GM19463 (cell line): ENCODE results near the gene ITCH.
A peak's percentile ranks its signal among the peaks of the same experiment; 100 is the strongest.

Experiments
- ATAC-seq: cut with Tn5 transposase; IDR thresholded peaks from one replicate; pipeline ENCODE4 v1.9.1; 2021; ENCODE audit warnings: mild to moderate bottlenecking, moderate library complexity; ENCODE audit not compliant: unreplicated experiment

The ITCH gene

DNA sequence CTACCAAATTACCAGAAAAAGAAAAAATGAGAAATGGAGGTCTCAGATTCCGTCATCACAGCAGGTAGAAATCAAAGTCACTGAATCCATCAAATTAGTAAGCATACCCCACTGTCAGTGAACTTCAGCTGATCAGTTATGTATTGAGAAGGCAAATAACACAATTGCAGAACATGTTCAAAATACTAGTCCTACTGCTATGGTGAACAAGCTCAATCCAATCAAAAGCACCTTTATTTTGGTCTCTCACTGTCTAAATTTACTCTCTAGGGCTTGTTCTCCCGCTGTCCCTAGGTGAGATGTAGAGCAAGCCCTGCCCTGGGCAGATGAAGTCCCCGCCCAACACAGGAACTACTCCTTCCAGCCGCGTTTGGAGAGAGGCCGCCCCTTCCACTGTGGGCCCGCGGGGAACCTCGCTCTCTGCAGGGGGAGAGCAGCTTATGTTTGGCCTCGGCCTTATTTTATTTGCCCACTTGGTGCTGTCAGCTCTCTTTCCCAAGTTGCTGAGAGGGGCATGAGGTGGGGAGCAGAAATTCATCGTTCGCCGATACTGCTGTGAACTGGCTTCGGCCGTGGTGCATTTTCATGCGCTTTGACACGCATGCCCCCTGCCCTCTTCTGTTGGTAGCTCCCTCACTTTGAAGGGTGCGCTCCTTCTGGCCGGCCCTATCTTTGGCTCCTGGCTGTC lies 181.2 kb downstream of the ITCH start:
- ATAC-seq: no peak

DNA sequence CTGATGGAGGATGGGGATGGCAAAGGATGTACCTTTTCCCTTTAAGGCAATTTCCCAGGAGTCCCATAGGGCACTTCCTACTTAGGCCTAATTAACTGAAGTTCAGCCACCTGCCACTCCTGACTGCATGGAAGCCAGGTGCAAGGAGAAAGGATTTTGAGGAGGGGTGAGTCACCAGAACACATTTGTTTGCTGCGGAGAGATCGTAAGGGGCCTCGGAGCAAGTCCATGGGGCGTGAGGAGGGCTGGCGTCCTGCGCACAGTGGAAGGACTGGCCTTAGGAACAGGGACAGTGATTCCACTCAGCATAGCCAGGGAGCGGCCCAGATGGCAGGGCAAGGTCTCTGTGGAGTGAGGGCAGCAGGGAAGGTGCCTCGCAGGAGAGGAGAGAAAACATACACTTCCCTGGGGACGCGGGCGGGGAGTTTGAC lies 183.7 kb downstream of the ITCH start:
- no peak for ATAC-seq

DNA sequence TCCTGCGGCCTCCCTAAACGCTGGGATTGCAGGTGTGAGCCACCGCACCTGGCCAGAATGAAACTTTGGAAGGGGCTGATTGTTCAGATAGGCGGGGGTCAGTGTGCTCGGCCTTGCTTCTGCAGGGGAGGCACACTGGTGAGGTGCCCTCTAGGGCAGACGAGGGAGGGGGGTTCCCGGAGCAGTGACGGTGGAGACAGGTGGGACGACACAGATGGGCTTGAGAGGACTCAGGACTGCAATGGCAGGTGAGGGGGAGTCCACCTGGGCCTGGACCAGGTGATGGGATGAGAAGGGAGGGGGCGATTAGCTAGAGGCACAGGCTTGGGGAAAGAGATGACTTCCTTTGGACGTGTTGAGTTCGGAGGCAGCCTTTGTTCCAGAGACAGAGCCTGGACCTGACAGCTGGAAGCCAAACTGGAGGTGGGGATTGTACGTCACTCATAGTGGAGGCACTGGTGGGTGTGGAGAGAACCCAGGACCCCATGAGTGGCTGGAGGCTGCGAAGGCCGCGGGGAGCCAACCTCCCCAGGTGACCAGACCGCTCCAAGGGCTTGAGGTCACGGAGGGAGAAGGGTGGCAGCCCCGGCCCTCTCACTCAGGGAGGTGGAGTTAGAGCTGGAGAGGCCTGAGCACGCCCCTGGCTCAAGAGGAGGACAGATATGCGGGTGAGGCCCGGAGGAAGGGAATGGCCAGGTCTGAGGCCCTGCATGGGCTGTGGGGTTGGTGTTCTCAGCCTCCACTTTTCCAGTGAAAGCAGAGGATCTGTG lies 185.0 kb downstream of the ITCH start:
- ATAC-seq: no peak

DNA sequence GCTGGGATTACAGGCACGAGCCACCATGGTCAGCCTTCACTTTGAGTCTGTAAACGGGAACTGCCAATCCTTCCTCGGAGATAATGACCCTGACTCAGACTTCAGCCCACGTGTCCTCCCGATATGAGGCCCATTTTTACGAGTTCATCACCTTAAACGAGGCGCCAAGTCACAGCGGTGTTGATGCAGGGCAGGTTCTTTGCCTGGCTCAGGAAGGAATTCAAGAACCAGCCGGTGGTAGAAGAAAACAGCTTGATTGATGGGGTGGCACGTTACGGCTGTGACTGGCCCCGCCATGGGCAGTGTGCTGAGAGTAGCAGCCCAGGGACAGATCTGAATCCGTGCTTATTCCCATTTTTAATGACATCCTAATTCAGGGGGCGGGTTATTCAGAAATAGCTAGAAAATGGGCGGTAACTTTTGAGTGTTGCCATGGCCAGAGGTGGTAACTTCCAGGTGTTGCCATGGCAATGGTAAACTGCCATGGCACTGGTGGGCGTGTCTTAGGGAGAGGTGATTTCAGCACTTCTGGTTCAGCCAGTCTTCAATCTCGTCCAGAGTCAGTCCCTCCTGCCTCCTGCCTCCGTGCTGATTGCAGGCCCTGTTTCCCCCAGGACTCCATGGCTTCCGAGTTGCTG lies 186.3 kb downstream of the ITCH start:
- no peak for ATAC-seq

DNA sequence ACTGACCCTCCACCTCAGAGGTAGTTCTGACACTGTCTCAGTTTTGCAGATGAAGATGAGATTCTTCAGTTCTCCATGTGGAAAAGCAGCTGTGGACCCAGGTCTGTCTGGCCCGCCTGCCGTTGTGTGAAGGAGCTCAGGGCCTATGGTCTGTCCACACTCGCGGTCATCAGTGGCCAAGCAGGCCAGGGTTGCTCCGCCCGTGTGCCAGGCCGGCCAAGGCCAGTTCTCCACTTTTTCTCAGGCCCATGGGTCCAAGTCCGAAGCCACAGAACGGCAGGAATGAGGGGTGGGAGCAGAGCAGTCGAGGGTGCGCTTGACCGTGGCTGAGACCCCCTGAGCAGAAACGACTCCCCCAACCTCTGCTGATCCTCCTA lies 186.8 kb downstream of the ITCH start:
- no peak for ATAC-seq

DNA sequence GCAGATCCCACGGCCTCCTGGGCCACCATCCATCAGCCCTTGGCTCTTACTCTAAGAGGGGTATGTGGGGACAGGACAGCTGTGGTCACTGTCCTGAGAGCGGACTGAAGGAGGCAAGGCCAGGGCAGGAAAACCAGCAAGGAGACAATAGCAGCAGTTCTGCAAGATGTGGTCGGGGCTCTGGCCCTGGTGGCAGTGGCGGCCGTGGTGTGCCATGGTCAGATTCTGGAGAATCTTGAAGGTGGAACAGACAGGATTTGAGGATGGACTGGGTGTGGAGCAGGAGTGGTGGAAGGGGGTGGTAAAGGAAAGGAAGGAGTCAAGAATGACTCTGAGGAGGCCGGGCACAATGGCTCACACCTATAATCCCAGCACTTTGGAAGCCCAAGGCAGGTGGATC lies 189.5 kb downstream of the ITCH start:
- no peak for ATAC-seq

DNA sequence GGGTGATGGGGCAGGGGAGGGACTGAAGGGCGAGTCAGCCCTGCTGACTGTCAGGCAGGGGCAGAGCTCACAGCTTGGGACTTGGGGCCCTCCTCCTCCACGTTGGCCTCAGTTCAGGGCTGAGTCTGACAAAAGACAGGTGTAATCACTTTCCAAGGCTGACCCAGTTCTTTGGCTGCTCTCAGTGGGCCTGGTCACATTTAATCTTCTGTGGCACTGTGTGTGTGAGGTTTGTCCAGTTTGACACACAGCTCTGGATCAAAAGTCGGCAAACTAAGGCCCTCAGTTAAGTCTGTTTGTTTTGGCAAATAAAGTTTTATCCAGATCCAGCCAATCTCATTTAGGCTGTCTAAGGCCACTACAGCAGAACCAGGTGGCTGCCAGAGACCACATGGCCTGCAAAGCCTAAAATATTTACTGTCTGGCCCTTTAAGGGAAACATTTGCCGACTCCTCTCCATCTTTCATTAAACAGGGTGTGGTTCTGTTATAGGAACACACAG lies 190.3 kb downstream of the ITCH start:
- no peak for ATAC-seq

DNA sequence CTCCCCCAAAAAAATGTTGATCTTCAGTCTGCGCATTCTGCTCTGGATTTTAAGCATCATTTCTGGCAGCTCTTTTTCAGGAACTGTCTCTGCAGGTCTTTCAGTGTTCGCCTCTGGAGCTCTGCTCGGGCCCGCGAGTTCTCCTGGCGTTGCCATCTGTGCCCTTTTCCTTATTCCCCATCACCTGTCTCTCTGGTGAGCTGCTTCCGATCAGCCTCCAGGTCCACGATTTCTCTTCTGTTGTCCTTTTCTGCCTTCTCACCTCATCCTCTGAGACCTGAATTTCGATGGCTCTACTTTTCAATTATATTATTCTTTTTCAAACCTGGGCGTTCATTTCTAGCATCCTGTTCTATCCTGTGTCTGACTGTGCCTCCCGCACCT lies 194.9 kb downstream of the ITCH start:
- no peak for ATAC-seq

DNA sequence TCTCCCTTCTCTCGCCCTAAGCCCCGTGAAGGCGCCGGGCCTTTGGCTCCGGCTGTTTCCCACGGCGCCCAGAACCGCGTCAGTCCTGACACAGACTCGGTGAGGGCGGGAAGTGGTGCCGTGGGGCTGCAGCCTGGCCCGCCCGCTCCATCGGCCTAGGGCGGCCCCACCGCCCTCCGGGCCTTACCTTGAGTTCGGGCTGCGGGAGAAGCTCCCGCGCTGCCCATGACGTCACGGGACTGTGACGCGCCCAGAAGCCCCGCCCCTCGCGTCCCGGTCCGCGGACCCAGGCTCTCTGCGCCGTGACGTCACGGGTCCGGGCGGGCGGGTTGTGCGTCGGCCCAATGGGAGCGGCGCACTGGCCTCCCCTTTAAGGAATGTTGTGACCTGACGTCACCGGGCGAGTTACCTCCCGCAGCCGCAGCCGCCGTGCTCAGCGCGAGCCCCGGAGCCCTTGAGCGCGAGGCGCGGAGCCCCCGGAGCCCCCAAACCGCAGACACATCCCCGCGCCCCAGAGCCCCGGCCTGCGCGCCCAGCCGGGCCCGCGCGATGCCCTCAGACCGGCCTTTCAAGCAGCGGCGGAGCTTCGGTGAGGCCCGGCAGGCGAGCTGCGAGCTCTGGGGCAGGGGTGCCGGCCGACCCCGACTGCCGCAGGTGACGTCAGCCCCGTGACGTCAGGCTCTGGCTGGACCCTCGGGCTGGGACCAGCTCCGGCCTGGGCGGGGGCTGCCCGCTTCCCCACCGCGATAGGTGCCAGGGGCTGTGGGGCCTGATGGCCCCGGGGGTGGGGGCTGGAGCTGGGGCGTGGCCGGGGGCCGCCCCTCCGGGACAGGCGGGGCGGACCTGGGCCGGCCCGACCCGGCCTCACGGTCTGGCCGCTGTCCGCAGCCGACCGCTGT lies 195.5 kb downstream of the ITCH start, which contains the start of gene MAP1LC3A:
Gene MAP1LC3A (plus strand): TSS at position 399 of the 899 bp plus-strand sequence. CDS start 151 bp downstream, at position 550.
- ATAC-seq: peak; percentile 65

DNA sequence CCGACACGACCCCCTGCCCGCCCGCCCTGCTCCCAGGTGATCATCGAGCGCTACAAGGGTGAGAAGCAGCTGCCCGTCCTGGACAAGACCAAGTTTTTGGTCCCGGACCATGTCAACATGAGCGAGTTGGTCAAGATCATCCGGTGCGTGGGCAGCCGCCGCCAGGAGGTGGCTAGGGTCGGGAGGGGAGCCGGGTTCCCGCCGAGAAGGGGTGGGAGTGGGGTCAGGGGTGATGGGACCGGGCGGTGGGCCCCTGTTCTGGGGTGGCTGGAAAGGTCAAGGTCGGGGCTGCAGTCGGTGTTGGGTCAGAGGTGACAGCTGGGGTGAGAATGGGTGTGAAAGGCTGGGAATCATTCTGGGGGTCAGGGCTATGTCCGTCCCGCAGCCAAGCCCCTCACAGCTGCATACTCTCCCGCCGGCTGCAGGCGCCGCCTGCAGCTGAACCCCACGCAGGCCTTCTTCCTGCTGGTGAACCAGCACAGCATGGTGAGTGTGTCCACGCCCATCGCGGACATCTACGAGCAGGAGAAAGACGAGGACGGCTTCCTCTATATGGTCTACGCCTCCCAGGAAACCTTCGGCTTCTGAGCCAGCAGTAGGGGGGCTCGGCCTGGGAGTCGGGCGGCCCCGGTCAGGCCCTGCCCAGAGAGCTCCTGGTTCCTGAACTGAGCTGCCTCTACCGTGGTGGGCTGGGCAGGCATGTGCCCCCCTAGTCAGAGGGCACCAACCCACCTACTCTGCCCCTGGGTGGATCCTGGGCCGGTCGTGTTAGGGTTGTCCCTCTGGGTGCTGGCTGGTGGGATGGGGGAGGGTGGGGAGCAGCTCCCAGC lies 196.5 kb downstream of the ITCH start:
- ATAC-seq: no peak

DNA sequence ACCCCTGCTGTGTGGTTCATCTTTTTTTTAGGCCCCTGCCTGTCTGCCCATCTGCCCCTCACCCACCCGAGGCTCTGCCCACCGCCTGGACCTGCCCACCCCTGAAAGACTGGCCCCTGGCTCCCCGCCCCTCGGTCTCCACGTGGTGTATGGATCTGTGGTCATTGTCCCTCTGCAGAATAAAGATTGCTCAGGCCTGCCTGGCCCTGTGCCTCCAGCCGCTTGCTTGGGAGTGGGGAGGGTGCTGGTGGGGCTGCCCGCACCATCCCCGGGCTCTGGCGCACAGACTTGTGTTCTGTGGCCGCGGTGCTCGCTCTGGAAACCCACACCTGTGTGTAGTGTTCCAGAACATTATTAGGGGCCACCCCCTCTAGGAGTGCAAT lies 197.1 kb downstream of the ITCH start:
- ATAC-seq: no peak

DNA sequence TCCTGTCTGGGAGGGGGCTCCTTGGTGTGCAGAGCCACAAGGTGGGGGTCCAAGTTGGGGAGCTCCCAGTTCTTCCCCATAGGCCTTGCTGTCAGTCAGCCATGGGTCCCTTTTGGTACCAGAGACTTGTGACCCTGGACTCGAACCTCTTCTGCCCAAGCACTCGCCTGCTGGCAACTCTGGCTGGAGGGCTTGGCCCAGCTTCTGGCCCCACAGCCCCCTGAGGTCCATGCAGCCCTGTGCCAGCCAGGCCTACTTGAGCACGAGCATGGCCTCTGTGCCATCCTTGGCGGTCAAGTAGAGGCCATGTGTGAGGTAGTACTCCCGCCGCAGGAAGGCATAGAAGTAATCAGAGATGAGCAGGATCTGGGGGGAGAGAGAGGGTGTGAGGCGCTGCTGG lies 197.5 kb downstream of the ITCH start:
- ATAC-seq: no peak
